Lung (tissue), 12 donors: ENCODE measurements around the gene CSF1. TPM values are rescaled to one million over a fixed set of nuclear protein-coding genes. Genes with fewer than 3 reads are reported as not detected.

Experiments
- ATAC-seq: fragments of 200-7000 bp; cut with Tn5 transposase; one replicate; pipeline ENCODE4 v1.9.1; 2020; ENCODE audit warnings: moderate number of reproducible peaks; ENCODE audit not compliant: insufficient read depth, low FRiP score
- DNase-seq, 3 donors: peaks; one replicate each; pipeline ENCODE4 v3.0.0-alpha.2; 2013 to 2017
- H3K27ac ChIP-seq, 2 donors: one replicate each; pipeline ENCODE4 v1.5.1; 2013; ENCODE audit warnings: mild to moderate bottlenecking in 2 of 2, moderate library complexity in 2 of 2, control low read depth in 1 of 2, inconsistent platforms in 1 of 2, low read depth in 1 of 2, low read length in 1 of 2
- H3K27me3 ChIP-seq, 3 donors: one replicate each; pipeline ENCODE4 v1.5.1; 2013; ENCODE audit warnings: low read length in 2 of 3; ENCODE audit not compliant: control insufficient read depth in 3 of 3, insufficient read depth in 3 of 3
- H3K36me3 ChIP-seq, 4 donors: one replicate each; pipeline ENCODE4 v1.5.1; 2013; ENCODE audit warnings: low read length in 4 of 4, mild to moderate bottlenecking in 1 of 4, moderate library complexity in 1 of 4; ENCODE audit not compliant: control insufficient read depth in 4 of 4, insufficient read depth in 4 of 4
- H3K4me1 ChIP-seq, 5 donors: one replicate each; pipeline ENCODE4 v1.5.1; 2013; ENCODE audit warnings: low read length in 5 of 5, mild to moderate bottlenecking in 2 of 5, moderate library complexity in 1 of 5; ENCODE audit not compliant: control insufficient read depth in 5 of 5, insufficient read depth in 5 of 5
- H3K4me3 ChIP-seq: one replicate; pipeline ENCODE4 v1.5.1; 2013; ENCODE audit warnings: mild to moderate bottlenecking, control low read depth, moderate library complexity
- H3K9ac ChIP-seq, 2 donors: one replicate each; pipeline ENCODE4 v1.5.1; 2013; ENCODE audit warnings: low read length in 2 of 2, control low read depth in 1 of 2; ENCODE audit not compliant: insufficient read depth in 1 of 2
- H3K9me3 ChIP-seq, 4 donors: one replicate each; pipeline ENCODE4 v1.5.1; 2013; ENCODE audit warnings: low read length in 3 of 4, mild to moderate bottlenecking in 1 of 4, moderate library complexity in 1 of 4; ENCODE audit not compliant: control insufficient read depth in 4 of 4, insufficient read depth in 3 of 4
- CTCF ChIP-seq: IDR thresholded peaks from 2 replicates; pipeline ENCODE4 v1.5.1; 2012; ENCODE audit warnings: mild to moderate bottlenecking; ENCODE audit errors: control extremely low read depth, extremely low read depth
- WGBS, 2 donors: extraction: QIAGEN DNeasy Blood & Tissue Kit; methylation state at CpG; one replicate each; pipeline ENCODE4 v1.1.7; 2013; 5-methylcytosine and 5-hydroxymethylcytosine counted together
- polyA plus RNA-seq, 2 donors: library from polyadenylated mRNA; stranded (reverse); fragments of 200-250 nt; gene quantifications; one replicate each; pipeline ENCODE4 v1.2.1, GENCODE V29; 2013
- total RNA-seq, 2 donors: library from RNA; depleted of rRNA in 1 of 2; stranded (reverse); fragments of >200 nt in 1 of 2; gene quantifications; one replicate each; pipeline ENCODE4 v1.2.1, GENCODE V29; 2014 to 2021
- donor health status: control.
- donor health status: control.
- donor health status: Bipolar disorder and iron deficiency.
- donor health status: healthy.
- donor health status: DM: yes; HTN: yes; CAD: no.

The CSF1 gene
- total and polyA plus RNA-seq, 4 donors, result 13.5 to 65.3 (median 28.5) TPM

GRCh38 chr1:109910963-109911798, 532 bp downstream of the CSF1 start:
- Histone ChIP-seq H3K4me3 (peak overlapping the region; percentile 83), H3K27ac (peak overlapping the region; percentile 86 to 87), H3K4me1 (peaks cover 0 to 37% (median 10%) of the 10 kb centered on the region in 5 donors), H3K9me3 (no peaks in the 10 kb centered on the region), H3K36me3 (peaks cover 0 to 9% (median 3%) of the 10 kb centered on the region in 4 donors), H3K27me3 (peaks cover 0 to 4% (median 0%) of the 10 kb centered on the region in 3 donors), H3K9ac (peak overlapping the region in 1 of 2 donors; percentile 29)
- no peak for TF ChIP-seq CTCF
- peak; percentile 24 to 33 (median 30) for DNase-seq
- 2 to 6% methylated on average over 38 to 70 of the region's 70 CpGs for WGBS, 2 donors
- ATAC-seq, result no peak

DNA sequence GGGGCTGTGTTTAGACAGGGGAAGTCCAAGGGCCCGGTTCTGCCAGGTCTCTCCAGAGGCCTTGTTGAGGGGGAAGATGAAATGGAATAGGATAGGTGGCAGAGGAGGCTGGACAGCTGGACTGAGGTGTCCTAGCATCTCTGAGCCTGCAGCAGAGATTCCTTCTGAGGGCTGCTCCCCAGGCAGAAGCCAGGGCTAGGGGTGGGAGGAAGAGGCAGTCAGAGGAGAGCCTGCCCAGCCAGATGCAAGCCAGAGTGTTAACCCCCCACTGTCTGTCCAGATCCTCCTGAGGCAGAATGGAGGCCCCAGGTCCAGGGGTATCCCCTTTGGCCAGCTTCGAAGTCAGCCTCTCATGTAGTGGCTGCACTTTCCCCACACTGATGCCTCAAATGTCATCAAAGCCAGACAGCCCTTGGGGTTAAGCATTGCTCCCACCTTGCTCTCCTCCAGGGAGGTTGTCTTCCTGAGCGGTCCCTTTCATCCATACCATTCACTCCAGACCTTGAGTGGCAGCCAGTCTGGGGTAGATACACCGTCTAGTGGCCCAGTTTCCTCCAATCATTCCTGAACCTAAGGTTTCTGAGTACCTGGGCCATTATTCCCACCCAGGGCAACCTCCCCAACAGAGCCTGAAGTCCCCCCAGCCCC, 1.7 kb downstream of the CSF1 start:
- peak overlapping the region; percentile 83 for H3K4me3 ChIP-seq
- H3K4me1 ChIP-seq, result peaks cover 0 to 37% (median 10%) of the 10 kb centered on the region in 5 donors
- ATAC-seq, result no peak
- H3K27me3 ChIP-seq, result peaks cover 0 to 4% (median 0%) of the 10 kb centered on the region in 3 donors
- TF ChIP-seq CTCF, result no peak
- H3K9me3 ChIP-seq, result no peaks in the 10 kb centered on the region
- WGBS, 2 donors, result 49 to 56% methylated on average over 4 of the region's 4 CpGs
- DNase-seq, result no peak
- H3K36me3 ChIP-seq, result peaks cover 2 to 17% (median 9%) of the 10 kb centered on the region in 4 donors
- peak overlapping the region in 1 of 2 donors; percentile 83 for H3K27ac ChIP-seq
- no peak overlapping the region for H3K9ac ChIP-seq

DNA sequence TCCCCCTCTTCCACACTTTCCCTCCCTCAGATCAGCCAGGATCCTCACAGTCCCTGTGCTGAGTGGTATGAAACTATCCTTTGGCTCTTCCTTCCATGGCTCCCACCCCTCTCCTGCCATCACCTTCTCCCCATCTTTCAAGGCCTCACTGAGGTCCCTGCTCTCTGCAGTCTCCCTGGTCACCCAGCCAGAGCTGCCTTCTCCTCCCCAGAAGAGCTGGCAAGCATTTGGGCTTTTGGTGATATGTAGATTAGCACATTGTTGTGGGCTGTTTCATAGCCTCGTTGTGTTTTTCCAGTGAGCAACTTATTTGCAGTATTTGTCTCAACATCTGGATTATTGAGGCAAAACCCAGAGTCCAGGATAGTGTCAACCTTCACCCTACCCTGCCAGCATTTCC, 2.2 kb downstream of the CSF1 start:
- WGBS, 2 donors, result 18 to 50% methylated on average over 1 of the region's 1 CpG
- H3K4me3 ChIP-seq, result peak overlapping the region; percentile 26
- peaks cover 0 to 4% (median 0%) of the 10 kb centered on the region in 3 donors for H3K27me3 ChIP-seq

More for the DNA sequence above, 2.2 kb downstream of the CSF1 start:
- peak overlapping the region in 1 of 2 donors; percentile 83 for H3K27ac ChIP-seq
- no peak for TF ChIP-seq CTCF
- ATAC-seq (no peak), DNase-seq (no peak)
- peaks cover 7 to 20% (median 14%) of the 10 kb centered on the region in 4 donors for H3K36me3 ChIP-seq
- peaks cover 0 to 38% (median 10%) of the 10 kb centered on the region in 5 donors for H3K4me1 ChIP-seq
- H3K9ac ChIP-seq, result no peak overlapping the region
- H3K9me3 ChIP-seq, result no peaks in the 10 kb centered on the region
